GM21360 (cell line): ENCODE measurements around the gene RNF103.
"Not testable (repeated sequence)": the region's sequence is repeated elsewhere in the genome, so short reads cannot be mapped to it uniquely, and the experiment has no call there.

Experiments
- ATAC-seq: cut with Tn5 transposase; IDR thresholded peaks from one replicate; pipeline ENCODE4 v1.9.1; 2021; ENCODE audit warnings: mild to moderate bottlenecking, moderate library complexity; ENCODE audit not compliant: unreplicated experiment

The RNF103 gene, protein sequence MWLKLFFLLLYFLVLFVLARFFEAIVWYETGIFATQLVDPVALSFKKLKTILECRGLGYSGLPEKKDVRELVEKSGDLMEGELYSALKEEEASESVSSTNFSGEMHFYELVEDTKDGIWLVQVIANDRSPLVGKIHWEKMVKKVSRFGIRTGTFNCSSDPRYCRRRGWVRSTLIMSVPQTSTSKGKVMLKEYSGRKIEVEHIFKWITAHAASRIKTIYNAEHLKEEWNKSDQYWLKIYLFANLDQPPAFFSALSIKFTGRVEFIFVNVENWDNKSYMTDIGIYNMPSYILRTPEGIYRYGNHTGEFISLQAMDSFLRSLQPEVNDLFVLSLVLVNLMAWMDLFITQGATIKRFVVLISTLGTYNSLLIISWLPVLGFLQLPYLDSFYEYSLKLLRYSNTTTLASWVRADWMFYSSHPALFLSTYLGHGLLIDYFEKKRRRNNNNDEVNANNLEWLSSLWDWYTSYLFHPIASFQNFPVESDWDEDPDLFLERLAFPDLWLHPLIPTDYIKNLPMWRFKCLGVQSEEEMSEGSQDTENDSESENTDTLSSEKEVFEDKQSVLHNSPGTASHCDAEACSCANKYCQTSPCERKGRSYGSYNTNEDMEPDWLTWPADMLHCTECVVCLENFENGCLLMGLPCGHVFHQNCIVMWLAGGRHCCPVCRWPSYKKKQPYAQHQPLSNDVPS

DNA sequence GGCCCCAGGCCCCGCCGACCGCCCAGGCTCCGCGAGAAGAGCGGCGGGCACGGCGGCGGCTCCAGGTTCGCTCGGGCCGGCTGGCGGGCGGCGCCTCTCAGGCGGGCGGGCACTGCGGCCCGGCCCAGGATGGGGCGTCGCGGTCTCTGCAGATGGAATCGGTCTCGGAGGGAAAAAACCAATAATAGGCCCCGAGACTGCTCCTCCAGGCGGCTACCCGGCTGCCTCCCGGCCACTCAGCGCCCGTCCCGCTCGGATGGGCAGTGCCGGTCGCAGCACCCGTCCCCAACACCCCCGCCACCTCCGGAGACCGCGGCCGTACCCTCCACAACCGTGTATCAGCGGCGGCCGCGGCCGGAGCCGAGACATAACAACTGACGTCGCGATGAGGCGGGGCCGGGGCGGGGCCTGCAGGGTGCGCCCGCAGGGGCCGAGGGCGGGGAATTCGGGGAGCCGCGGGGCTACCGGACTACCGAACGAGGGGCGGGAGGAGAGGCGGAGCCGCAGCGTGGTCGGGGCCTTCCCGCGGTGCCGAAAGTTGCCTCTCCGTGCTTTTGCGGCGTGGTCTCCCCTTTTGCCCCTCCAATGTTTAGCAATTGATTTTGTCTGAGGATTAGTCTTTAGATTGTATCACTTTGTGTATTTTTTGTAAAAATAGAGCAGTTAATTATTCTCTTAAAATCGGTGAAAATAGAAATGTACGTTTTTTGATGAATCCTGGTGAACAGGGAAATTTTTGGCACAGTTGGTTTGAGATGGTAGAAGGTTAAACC is at the start of gene RNF103:
Gene RNF103, minus strand, starts transcription at position 372 of the 773 bp plus-strand sequence. CDS start 979 bp downstream, outside the sequence.
- peak; percentile 83 for ATAC-seq

DNA sequence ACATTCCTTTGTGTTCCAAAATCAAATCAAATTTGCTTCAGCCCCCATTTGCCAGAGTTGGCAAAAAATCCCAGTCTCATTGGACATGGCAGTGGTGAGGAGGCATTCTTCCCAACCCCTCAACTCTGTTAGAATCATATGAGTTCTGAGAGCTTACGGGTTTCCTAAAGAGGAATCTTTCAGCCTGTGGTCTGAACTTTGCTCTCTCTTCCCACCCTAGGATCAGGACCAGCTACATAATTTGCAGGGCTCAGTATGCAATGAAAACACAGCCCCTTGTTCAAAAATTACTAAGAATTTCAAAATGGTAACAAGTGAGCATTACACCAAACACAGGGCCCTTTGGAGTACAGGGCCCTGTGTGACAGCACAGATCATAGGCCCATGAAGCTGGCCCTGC is 49.3 kb upstream of the RNF103 start:
- no peak for ATAC-seq

DNA sequence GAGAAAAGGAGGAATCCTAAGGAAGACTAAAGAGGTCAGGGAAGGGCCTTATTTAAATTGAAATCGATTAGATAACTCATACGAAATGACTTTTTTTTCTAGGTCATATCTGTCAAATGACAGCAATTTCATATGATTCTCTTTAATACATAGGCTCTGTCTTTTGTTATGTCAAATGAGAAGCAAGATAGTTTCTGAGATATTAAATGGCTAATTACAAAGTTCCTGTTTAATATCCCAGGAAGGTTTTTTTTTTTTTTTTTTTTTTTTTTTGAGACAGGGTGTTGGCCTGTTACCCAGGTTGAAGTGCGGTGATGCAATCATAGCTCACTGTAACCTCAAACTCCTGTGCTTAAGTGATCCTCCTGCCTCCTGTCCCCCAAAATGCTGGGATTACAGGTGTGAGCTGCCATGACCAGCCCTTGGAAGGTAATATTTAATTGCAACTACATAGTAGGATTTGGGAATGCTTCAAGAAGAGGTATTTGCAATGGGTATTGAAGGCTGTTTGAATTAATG is 48.4 kb upstream of the RNF103 start:
- no peak for ATAC-seq

DNA sequence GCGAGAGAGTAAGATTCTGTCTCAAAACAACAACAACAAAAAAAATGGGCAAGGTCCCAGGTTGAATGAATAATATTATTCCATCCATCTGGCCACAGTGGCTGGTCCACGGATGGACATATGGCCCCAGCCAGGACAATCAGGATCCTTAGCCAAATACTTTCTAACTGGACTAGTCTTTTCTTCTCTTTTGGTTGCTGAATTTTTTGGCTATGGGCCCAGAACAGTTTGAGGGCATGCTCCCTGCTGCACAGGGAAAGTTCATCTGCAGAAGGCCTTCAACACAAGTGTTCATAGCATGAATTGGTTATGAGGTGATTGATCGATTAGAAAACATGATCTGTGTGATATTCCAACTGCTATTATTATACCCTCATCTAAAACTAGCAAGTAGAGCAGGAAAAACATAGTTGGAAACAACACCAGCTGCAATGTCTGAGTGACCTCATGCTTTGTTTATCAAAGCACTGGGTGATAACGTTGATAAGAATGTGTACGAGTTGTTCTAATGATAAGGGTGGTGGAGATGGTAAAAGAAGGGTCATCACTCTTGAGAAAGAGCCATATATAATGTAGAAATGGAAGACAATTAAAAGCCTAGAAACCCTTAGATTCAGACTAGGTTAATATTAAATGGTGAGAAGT is 47.8 kb upstream of the RNF103 start:
- ATAC-seq: no peak

DNA sequence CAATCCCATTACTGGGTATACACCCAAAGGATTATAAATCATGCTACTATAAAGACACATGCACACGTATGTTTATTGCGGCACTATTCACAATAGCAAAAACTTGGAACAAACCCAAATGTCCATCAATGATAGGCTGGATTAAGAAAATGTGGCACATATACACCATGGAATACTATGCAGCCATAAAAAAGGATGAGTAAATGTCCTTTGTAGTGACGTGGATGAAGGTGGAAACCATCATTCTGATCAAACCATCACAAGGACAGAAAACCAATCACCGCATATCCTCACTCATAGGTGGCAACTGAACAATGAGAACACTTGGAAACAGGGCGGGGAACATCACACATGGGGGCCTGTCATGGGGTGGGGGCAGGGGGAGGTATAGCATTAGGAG is 45.7 kb upstream of the RNF103 start:
- ATAC-seq: not testable (repeated sequence)

DNA sequence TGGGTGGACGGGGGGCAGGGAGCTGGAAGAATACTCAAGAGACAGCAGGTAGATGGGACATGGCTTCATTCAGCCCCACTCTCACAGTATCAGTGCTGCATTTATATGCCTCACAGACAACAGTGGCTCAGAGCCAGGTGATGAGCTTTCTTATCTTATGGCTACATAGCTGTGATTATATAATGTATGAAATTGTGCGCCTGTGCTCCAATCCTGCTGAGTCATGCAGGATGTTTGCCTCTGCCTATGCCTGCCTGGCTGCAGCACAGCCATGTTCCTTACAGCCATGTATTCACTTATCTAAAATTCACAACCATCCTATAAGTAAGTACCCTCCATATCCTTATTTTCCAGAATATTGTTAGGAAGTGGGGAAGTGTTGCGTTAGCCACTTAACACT is 37.7 kb upstream of the RNF103 start:
- no peak for ATAC-seq

DNA sequence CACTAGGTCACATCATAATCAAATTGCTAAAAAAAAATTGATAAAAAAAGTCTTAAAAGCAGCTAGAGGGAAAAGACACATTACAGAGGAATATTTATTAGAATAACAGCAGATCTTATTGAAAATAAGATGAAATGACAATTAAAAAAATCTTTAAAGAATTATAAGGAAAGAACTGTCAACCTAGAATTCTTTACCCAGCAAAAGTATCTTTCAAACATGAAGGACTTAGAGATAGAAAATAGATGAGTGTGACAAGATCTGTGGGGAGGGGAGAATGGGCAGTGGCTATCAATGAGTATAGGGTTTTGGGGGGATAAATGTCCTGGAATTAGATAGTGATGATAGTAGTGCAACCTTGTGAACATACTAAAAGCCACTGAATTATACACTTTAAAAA is 26.5 kb upstream of the RNF103 start:
- no peak for ATAC-seq

DNA sequence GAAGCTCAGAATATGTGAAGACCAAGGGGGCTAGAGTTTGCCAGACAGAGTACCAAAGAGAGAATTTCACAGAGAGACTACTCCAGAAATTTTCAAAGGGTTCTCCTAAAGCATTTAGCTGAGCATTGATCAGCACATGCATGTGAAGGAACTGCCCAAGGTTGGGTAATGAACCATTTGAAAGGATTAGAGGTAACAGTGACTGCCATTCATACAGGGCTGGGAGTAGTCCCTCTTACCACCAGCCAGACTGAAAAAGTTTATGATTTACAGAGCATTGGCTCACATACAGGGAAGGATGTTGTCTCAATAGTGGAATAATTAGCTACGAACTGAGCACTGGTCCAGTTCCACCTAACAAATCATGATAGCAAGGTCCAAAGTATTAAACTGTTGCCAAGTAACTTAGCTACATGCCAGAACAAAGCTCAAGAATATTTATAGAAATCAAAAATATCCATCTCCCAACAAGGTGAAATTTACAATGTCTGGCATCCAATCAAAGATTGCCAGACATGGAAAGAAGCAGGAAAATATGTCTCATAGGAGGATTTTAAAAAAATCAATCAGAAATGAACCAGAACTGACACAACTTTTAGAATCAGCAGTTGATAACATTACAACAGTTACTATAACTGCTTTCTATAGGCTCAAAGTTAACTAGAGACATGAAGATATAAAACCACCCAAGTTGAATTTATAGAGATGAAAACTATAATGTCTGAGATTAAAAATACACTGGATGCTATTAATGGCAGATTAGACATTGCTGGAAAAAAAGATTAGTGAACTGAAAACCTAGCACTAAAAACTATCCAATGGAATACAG is 25.7 kb upstream of the RNF103 start:
- ATAC-seq: no peak

DNA sequence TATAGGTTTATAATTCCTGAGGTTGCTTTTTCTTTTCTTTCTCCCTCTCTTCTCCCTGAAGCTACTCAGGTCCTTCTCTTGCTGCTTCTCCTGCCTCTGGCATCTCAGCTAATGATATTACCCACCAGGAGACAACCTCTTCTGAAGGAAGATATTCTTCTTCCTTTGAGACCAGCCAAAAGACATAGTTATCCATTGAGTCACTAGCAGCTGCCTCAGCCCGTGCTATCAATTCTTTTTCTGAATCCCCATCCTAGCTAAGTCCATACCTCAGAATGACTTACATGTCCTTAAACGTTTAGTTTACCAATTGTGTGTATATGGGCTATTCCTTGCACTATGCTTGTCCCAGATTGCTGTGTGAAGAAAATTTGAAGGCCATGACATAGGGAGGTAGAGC is 25.0 kb upstream of the RNF103 start:
- no peak for ATAC-seq

DNA sequence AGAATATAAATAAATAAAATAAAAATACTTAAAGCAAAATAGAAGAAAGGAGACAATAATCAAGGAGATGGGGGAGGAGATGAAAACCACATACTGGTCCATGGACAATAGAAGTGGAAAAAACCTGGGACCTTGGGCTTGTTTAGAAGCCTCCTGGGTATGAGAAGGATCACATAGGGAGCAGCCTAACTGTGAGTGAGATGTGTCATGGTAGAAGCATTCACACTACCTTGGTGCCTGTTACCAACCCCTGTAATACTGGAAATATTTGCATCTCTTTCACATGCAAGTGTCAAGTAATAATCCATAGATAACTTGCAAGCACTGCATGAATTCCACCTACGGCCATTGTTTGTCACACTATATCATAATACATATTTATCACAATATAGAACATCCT is 23.2 kb upstream of the RNF103 start:
- ATAC-seq: no peak

DNA sequence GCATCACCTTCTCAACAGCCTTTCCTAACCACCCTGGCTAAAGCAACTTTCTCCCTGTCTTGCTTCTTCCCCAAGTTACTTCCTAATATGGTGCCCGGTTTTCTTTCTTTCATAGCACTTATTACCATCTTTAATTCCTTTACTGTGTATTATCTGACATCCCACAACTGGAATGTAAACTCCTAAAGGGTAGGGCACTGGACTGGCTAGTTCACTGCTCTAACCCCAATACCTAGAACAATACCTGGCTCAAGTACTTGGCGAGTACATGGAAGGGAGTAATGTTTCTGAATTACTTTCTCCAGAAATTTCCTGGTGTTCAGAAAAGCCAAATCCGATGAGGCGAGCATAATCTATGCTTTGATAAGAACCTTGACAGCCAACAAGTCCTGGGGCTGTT is 22.7 kb upstream of the RNF103 start:
- ATAC-seq: no peak

DNA sequence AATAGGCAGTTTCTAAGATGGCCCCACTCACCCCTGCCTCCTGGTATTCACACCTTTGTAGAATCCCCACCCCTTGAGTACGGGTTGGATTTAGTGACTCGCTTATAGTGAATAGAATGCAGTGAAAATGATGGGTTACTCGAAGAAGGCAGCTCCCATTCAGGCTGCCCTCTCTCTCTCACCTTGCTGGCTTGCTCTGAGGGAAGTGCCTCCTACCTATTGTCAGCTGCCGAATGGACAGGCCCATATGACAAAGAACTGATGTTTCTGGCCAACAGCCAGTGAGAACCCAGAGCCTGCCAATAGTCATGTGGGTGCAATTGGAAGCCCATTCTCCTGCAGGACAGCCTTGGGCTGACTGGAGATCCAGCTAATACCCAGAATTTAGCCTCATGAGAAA is 22.1 kb upstream of the RNF103 start:
- no peak for ATAC-seq

DNA sequence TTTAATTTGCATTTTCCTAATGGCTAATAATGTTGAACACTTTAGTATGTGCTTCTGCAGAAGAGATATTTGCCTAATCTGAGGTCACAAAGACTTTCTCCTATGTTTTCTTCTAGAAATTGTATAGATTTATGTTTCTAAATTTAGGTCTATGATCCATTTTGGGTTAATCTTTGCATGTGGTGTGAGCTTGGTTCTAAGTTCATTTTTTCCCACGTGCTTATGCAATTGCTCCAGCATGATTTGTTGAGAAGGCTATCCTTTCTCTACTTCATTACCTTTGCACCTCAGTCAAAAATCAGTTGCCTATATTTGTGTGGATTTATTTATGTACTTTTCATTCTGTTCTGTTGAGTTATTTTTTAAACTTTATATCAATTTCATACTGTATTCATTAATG is 15.0 kb upstream of the RNF103 start:
- no peak for ATAC-seq

DNA sequence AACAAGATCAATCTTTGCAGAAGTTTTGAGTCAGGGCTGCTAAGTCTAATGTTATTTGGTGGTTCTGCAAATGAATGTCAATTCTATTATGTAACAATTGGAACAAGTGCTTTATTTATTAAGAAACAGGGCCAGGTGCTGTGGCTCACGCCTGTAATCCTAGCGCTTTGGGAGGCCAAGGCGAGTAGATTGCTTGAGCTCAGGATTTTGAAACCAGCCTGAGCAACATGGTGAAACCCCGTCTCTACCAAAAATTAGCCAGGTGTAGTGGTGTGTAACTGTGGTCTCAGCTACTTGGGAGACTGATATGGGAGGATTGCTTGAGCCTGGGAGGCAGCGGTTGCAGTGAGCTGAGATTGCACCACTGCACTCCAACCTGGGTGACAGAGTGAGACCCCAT is 13.2 kb upstream of the RNF103 start:
- no peak for ATAC-seq

DNA sequence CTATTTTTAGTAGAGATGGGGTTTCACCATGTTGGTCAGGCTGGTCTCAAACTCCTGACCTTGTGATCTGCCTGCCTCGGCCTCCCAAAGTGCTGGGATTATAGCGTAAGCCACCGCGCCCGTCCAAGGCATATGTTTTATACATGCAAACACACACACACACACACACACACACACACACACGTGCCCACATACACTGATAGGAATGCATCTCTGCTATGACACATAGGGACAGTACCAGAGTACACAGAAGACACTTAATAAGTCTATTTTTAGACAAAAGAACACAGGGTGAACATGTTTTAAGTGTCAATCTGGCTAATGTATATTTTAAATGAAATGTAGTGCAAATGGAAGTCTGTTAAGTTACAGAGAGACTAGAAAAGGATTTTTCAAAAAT is 10.7 kb upstream of the RNF103 start:
- no peak for ATAC-seq

DNA sequence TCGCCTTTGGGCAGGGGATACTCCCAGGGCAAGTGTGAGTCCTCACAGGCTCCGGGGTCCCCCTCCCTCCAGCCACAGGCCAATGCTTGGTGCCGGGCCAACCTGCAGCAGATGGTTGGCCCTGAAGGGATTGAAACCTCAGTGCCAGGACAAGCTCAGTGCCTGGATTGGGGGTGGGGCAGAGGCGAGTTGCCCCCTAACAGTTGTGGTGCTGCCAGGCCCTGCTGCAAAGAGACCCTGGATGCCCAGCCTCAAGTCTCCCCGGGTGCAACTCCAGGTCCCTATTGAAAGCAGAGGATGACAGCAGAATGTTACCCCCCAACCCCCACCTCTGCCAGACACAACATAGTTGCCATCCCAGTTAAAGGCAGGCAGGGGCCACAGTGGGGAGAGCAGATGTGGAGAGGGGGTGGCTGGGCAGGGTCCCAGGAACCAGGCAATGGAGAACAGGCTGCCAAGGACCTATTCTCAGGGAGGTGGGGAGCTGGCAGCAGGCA is 9.5 kb upstream of the RNF103 start:
- no peak for ATAC-seq

DNA sequence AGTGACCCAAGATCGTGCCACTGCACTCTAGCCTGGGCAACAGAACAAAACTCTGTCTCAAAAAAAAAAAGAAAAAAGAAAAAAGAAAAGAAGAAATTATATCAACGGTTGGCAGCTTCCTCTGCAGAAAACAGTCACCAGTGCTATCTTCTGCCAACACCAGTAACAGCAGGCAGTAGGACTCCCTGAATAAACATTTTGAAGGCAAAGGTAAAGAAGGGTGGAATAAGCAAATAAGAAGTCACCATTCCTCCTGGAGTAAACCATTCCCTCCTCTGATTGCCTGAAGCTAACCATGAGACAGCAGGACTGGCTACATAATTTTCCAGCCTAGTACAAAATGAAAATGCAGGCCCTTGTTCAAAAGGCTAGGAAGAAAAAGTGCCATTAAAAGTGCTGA is 9.0 kb upstream of the RNF103 start:
- ATAC-seq: no peak

DNA sequence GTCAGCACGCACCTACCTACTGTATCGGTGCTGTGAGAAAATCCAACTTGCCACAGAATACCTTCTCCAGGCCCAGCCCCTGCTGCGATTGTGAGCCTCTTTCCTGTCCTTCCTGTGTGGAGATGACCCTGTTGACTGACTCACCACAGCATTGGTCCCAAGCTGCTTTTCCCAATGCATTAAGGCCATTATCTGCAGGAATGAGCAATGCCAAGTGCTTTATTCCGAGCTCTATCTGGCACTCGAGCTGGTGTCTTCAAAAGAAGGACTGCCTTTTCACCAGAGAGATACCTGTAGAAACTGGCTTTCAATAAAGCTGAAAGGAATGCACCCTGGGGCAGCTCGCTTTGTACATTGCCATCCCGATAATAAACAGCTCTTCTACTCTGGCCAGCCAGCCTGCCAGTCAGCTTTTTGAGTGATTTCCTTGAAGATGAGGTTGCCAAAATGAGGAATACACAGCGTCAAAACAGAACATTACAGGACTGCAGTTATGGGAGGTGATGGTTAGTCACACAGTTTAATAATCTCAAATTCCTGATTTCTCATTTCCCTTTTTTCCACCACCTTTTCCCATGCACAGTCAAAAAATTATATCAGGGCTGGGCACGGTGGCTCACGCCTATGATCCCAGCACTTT is 8.3 kb upstream of the RNF103 start:
- ATAC-seq: no peak

DNA sequence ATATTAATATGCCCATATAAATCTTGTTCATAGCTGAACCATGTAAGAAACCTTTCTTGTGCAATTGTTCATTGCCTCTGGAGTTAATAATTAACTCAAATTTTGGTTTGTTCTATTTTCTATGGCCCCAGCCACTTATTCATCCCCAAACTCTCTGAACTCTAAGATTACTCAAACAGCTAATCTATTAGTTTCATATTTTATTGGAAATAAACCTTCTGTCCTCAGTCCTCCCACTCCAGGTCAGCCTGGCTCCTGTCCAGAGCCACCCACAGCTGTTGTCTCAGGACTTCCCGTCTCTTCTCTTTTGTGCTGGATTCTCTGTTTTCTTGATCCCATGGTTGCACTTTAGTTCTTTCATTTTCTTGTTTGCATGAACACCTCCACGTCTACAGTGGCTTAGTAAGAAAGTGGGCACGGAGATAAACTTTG is 4.4 kb upstream of the RNF103 start:
- no peak for ATAC-seq
